Immature natural killer cell (primary cell): ENCODE data around the gene IL6ST. TPM values are rescaled to one million over a fixed set of nuclear protein-coding genes. Genes with fewer than 3 reads are reported as not detected.

Experiments used
- DNase-seq, 3 donors: peaks; one replicate each; pipeline ENCODE4 v3.0.0; 2022; ENCODE audit warnings: mixed read lengths in 1 of 3
- H3K27ac Mint-ChIP-seq, 6 donors: one replicate each; pipeline ENCODE4 v1.8.0; 2020; ENCODE audit warnings: mixed read lengths in 6 of 6, mild to moderate bottlenecking in 5 of 6, inconsistent platforms in 4 of 6, moderate library complexity in 3 of 6
- H3K27me3 Mint-ChIP-seq, 3 donors: one replicate each; pipeline ENCODE4 v1.8.0; 2020 to 2021; ENCODE audit warnings: low read depth in 3 of 3, mild to moderate bottlenecking in 3 of 3, mixed read lengths in 3 of 3, moderate library complexity in 3 of 3, inconsistent platforms in 1 of 3
- H3K36me3 Mint-ChIP-seq, 3 donors: one replicate each; pipeline ENCODE4 v1.8.0; 2020; ENCODE audit warnings: mixed read lengths in 3 of 3, inconsistent platforms in 2 of 3, mild to moderate bottlenecking in 2 of 3
- H3K4me1 Mint-ChIP-seq, 2 donors: one replicate each; pipeline ENCODE4 v1.8.0; 2020; ENCODE audit warnings: inconsistent platforms in 2 of 2, mild to moderate bottlenecking in 2 of 2, mixed read lengths in 2 of 2, moderate library complexity in 1 of 2
- H3K4me3 Mint-ChIP-seq, 5 donors: one replicate each; pipeline ENCODE4 v1.8.0; 2020; ENCODE audit warnings: mild to moderate bottlenecking in 5 of 5, mixed read lengths in 5 of 5, inconsistent platforms in 3 of 5, moderate library complexity in 3 of 5
- H3K9me3 Mint-ChIP-seq, 6 donors: one replicate each; pipeline ENCODE4 v1.8.0; 2020; ENCODE audit warnings: mild to moderate bottlenecking in 6 of 6, mixed read lengths in 6 of 6, inconsistent platforms in 4 of 6, moderate library complexity in 3 of 6
- polyA plus RNA-seq, 3 donors: library from polyadenylated mRNA; unstranded; fragments of 300-500 nt; fragmentation: Illumina TruSeq; gene quantifications; one replicate each; pipeline ENCODE4 v1.2.3, GENCODE V29; 2021

IL6ST gene
- polyA plus RNA-seq, 3 donors from 2014 or later = 3.2 to 8.2 (median 4.7) TPM

DNA sequence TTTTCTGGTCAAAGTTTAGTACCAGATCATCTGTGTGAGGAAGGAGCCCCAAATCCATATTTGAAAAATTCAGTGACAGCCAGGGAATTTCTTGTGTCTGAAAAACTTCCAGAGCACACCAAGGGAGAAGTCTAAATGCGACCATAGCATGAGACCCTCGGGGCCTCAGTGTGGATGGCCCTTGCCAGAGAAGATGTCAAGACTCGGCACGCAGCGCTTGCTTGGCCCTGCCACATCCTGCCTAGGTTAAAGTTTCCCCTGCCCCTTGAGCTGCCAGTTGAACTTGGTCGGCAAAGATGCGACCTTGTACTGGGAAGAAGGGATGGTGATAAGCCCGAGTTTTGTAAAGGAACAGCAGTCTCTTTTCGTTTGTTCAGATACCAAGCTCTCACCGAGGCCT is 77.8 kb downstream of the IL6ST start:
- Mint-ChIP-seq H3K4me3 (no peak overlapping the region), H3K27ac (no peak overlapping the region), H3K36me3 (no peaks in the 10 kb centered on the region), H3K9me3 (no peaks in the 10 kb centered on the region), H3K27me3 (peaks cover 0 to 4% (median 3%) of the 10 kb centered on the region in 3 donors), H3K4me1 (peaks cover 0 to 5% of the 10 kb centered on the region in 2 donors)
- no peak for DNase-seq

DNA sequence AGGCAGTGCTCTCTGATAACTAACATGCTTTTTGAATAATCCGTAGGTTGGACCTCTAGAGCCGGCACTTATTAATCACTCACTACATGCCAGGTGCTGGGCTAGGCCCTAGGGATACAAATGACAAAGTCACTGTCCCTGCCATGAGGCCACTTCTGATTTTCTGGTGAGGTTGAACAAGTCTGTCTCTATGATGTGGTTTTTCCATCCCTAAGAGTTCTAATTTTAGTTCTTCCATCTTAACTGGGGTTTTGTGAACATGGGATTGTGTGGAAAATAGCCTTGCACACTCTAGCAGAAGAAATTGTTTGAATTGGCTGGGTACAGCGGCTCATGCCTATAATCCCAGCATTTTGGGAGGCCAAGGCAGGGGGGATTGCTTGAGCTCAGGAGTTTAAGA is 79.0 kb downstream of the IL6ST start:
- Mint-ChIP-seq H3K4me3 (no peak overlapping the region), H3K9me3 (no peaks in the 10 kb centered on the region), H3K27ac (no peak overlapping the region), H3K27me3 (peaks cover 0 to 4% (median 3%) of the 10 kb centered on the region in 3 donors), H3K36me3 (no peaks in the 10 kb centered on the region), H3K4me1 (peaks cover 0 to 5% of the 10 kb centered on the region in 2 donors)
- no peak for DNase-seq

DNA sequence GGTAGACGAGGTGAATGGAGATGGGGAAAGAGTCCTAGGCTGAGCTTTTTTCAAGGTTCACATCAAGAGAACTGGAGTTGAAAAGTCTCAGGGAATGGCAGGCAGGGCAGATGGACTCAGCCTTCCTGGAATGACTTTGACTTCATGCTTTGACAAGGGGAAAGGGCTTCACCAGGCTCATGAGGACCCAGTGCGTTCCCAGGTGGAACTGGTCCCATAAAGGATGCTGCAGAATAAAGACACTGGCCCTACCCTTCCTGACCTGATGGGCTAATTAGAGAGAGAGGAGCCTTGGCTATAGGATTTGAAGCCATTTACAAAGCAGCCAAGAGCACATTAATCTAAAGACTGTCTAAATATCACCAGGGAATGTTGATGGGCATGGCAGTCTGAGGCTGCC is 79.8 kb downstream of the IL6ST start:
- Mint-ChIP-seq H3K4me1 (peaks cover 0 to 5% of the 10 kb centered on the region in 2 donors), H3K4me3 (no peak overlapping the region), H3K9me3 (no peaks in the 10 kb centered on the region), H3K27ac (no peak overlapping the region), H3K27me3 (peaks cover 0 to 2% (median 1%) of the 10 kb centered on the region in 3 donors), H3K36me3 (no peaks in the 10 kb centered on the region)
- DNase-seq = no peak

DNA sequence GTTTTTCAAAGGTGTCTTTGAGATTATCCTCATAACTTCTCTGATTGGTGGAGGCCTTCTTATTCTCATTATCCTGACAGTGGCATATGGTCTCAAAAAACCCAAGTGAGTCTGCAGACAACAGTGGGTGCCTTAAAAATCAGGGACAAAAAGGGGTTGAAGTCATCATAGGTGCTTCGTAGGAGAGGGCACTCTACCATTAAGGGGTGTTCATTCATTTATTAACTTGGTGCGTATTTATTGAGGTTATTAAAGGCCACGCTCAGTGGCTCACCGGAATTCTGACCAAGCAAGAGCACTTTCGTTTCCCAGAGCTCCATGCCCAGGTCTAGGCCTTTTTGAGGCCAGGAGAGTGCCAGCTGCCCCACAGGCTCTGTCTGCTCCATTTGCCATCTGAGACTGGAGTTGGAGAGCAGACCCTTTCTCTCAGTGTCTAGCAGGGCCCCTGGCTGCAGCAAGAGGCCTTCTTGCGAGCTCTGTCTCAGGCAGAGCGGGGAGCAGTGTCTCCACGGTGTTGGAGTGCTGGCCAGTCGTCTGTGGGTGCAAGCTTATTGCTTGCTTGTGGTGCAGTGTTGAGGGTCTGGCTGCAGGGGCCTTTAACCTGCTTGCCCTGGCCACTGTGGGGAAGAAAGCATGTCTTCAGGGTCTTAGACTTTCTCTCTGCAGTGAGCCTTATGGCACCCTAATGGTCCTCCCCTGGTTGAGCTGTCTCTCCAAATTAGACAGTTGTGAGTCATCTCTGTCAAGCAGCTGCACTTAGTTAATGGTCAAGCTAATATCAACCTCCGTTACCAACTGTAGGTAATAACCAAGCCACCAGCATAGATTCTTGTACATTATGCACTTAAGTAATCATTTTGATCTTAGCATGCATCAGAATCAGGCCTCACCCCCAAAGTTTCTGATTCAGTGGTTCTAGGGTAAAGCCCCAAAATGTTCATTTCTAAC is 81.0 kb downstream of the IL6ST start:
- Mint-ChIP-seq H3K4me1 (no peaks in the 10 kb centered on the region), H3K27ac (no peak overlapping the region), H3K4me3 (no peak overlapping the region), H3K27me3 (peaks cover 0 to 5% (median 1%) of the 10 kb centered on the region in 3 donors), H3K36me3 (no peaks in the 10 kb centered on the region), H3K9me3 (no peaks in the 10 kb centered on the region)
- DNase-seq = no peak

DNA sequence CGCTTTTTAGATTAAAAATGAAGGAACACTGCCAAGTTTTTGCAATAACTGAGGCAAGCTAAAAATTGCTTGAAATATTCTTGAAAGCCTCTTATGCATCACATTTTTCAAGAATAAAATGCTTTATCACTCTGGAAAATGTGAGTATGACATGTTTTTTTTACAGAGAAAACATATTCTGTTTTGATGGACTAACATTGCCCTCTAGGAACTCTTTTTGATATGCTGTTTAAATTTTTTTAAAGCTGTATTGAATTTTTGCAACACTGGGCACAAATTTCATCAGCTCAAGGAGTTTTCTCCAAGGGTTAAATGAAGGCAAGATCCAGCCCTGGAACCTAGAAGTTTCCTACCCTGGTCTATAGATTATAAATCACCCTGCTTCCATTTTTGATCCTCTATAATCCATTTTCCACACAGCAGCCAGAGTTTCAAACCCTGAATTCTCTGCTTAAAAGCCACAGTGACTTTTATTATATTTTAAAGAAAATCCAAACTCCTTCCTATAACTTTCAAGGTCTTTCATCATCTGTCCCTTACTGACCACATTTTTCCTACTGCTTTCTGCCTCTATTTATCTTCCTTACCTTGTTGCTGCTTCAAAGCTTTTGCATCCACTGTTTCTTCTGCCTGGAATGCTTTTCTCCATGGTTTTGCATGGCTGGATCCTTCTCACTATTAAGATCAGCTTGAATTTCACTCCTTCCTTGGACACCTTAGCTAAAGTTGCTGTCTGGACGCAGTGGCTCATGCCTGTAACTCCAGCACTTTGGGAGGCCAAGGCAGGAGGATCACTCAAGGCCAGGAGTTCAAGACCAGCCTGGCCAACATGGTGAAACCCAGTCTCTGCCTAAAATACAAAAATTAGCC is 82.7 kb downstream of the IL6ST start:
- no peaks in the 10 kb centered on the region for H3K9me3 Mint-ChIP-seq
- peaks cover 0 to 5% (median 5%) of the 10 kb centered on the region in 3 donors for H3K27me3 Mint-ChIP-seq
- no peaks in the 10 kb centered on the region for H3K4me1 Mint-ChIP-seq
- H3K4me3 Mint-ChIP-seq = no peak overlapping the region
- H3K27ac Mint-ChIP-seq = no peak overlapping the region
- no peaks in the 10 kb centered on the region for H3K36me3 Mint-ChIP-seq
- DNase-seq = no peak

DNA sequence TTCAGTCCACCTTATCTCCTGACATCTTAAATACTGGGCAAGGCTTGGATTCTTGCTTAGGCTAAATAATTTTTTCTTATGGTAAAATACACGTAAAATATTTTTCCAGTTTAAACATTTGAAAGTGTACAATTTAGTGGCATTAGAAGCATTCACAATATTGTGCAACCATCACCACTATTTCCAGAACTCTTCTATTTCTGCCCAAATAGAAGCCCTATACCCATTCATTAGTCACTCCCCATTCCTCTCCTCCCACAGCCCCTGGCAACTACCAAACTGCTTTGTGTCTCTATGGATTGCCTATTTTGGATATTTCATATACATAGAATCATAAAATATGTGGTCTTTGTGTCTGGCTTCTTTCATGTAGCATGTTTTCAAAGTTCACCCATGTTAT is 86.0 kb downstream of the IL6ST start:
- H3K27ac Mint-ChIP-seq = no peak overlapping the region
- H3K27me3 Mint-ChIP-seq = peaks cover 4 to 5% (median 5%) of the 10 kb centered on the region in 3 donors
- no peak for DNase-seq
- no peaks in the 10 kb centered on the region for H3K36me3 Mint-ChIP-seq
- H3K9me3 Mint-ChIP-seq = no peaks in the 10 kb centered on the region
- no peak overlapping the region for H3K4me3 Mint-ChIP-seq
- peaks cover 3 to 4% of the 10 kb centered on the region in 2 donors for H3K4me1 Mint-ChIP-seq

DNA sequence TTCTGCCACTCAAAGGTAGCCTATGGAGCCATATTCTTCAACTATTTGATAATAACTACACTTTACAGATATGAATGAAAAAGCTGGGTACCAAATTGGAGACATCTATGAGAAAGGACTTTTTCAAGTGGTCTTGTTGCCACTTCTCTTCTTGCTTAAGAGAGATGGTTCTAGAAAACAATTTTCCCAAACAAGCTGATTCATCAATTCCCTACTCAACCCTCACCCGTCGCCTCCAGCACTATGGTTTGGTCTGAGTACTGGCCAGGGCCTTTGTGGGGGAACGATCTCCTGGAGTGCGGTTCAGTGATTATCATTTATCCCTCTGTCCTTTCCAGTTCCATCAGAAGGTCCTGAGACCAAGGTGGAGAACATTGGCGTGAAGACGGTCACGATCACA is 86.8 kb downstream of the IL6ST start:
- no peak for DNase-seq
- H3K36me3 Mint-ChIP-seq = no peaks in the 10 kb centered on the region
- H3K27me3 Mint-ChIP-seq = peaks cover 5% of the 10 kb centered on the region in 3 donors
- no peak overlapping the region for H3K4me3 Mint-ChIP-seq
- no peaks in the 10 kb centered on the region for H3K9me3 Mint-ChIP-seq
- peaks cover 10 to 12% of the 10 kb centered on the region in 2 donors for H3K4me1 Mint-ChIP-seq
- H3K27ac Mint-ChIP-seq = no peak overlapping the region

DNA sequence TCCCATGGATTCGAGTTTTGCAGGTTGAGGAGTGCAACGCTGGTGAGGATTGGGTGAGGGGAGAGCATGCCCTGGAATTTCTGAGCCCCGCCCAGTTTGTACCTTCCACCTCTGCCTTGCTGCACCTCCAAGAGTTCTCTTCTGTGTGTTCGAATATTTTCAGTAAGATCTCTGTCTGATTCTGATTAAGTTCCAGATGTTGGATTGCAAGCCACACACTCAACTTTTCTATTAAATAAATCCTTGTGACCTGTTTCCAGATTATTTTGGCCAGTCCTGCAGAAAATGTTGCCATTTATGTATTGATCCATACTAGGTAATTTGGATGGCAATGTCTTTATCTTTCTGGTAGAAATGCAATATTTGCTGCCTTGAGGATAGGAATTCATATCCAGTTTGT is 89.5 kb downstream of the IL6ST start:
- Mint-ChIP-seq H3K36me3 (no peaks in the 10 kb centered on the region), H3K4me1 (peaks cover 13 to 19% of the 10 kb centered on the region in 2 donors), H3K27ac (no peak overlapping the region), H3K4me3 (no peak overlapping the region), H3K9me3 (no peaks in the 10 kb centered on the region), H3K27me3 (peaks cover 6 to 7% (median 7%) of the 10 kb centered on the region in 3 donors)
- DNase-seq = no peak

DNA sequence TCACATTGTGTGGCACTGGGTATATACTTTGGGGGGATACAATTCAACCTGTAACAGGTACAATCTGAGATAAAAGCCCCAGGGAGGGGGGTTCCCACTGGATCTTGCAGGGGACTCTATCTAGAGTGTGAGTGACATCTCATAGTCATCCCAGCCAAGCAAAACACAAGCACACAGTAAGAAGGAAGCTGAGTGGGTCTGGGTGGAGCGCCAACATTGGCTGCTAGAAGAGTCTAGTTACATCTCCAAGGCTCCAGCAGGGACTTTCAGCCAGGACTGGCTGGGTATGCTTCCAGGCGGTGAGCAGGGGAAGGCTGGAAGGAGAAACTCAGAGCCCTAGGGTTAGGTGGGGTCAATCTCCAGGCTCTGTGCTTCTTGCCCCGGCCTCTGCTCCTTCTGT is 90.6 kb downstream of the IL6ST start:
- Mint-ChIP-seq H3K27me3 (peaks cover 6 to 7% (median 6%) of the 10 kb centered on the region in 3 donors), H3K9me3 (no peaks in the 10 kb centered on the region), H3K27ac (no peak overlapping the region), H3K4me1 (peaks cover 13 to 19% of the 10 kb centered on the region in 2 donors), H3K4me3 (no peak overlapping the region), H3K36me3 (no peaks in the 10 kb centered on the region)
- DNase-seq = no peak

DNA sequence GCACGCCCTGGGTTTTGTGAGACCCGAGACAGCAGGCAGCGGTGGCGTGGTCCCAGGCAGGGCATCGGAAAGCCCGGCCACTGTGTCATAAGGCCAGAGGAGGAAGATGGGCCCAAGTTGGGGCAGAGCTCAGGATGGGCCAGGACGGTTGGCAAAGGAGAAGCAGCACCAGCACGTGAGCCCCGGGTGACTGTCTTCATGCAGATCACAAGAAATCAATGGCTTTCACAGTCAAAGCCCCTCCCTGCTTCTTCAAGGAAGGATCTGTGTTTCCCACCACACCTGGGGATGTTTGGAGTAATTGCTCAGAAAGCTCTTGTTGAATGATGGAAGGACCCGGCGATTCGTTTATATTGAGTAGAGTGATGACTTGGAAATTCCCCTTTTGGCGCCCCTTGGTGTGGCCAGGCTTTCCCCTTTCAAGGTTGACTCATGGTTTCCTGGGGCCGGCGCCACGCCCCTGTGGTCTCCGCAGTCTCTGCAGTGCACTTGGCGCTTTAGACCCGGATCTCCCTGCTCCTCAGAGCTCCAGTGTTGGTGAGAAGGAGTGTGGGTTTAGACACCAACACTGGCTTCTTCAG is 91.6 kb downstream of the IL6ST start:
- Mint-ChIP-seq H3K4me3 (peak overlapping the region in 2 of 5 donors; percentile 13 to 33), H3K27ac (no peak overlapping the region), H3K36me3 (no peaks in the 10 kb centered on the region), H3K4me1 (peaks cover 13 to 19% of the 10 kb centered on the region in 2 donors), H3K9me3 (no peaks in the 10 kb centered on the region), H3K27me3 (peaks cover 2 to 7% (median 6%) of the 10 kb centered on the region in 3 donors)
- peak; percentile 27 to 53 (median 53) for DNase-seq

DNA sequence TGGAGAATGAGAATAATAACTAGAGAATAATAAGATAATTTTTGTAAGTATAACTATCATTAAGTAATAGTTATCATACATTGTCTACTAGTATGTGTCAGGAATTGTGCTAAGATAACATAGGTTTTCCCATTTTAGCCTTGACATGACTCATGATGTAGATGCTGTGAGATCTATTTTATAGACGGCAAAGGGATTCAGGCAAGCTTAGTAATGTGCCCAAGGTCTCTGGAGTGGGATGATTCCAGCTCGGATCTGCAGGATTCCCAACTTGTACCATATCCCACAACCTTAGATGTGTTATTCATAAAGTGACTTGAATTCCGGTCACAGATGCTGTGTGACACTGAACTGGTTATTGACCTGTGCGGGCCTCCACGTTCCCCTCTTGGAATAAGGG is 92.1 kb downstream of the IL6ST start:
- Mint-ChIP-seq H3K27me3 (peaks cover 2 to 7% (median 6%) of the 10 kb centered on the region in 3 donors), H3K36me3 (no peaks in the 10 kb centered on the region), H3K4me3 (peak overlapping the region in 1 of 5 donors; percentile 33), H3K4me1 (peaks cover 16 to 23% of the 10 kb centered on the region in 2 donors), H3K27ac (no peak overlapping the region), H3K9me3 (no peaks in the 10 kb centered on the region)
- DNase-seq = no peak

DNA sequence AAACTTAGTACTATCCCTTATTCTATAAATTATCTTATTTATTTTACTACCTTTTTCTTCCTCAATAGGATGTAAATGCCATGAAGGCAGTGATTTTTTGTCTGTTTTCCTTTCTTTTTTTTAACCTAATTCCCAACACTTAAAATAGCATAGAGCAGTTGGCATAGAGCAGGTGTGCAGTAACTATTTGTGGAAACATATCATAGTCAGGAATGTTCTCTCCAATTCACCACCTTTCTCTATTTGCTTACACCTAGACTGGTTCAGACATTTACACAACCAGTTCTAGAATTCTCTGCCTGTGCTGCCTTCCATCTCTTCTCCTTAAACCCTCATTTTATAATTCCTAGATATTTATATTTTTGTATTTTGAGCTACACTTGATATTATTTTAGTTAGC is 94.0 kb downstream of the IL6ST start:
- H3K36me3 Mint-ChIP-seq = no peaks in the 10 kb centered on the region
- peaks cover 7 to 10% (median 8%) of the 10 kb centered on the region in 3 donors for H3K27me3 Mint-ChIP-seq
- H3K4me3 Mint-ChIP-seq = no peak overlapping the region
- peaks cover 23 to 33% of the 10 kb centered on the region in 2 donors for H3K4me1 Mint-ChIP-seq
- no peaks in the 10 kb centered on the region for H3K9me3 Mint-ChIP-seq
- no peak overlapping the region for H3K27ac Mint-ChIP-seq
- no peak for DNase-seq

DNA sequence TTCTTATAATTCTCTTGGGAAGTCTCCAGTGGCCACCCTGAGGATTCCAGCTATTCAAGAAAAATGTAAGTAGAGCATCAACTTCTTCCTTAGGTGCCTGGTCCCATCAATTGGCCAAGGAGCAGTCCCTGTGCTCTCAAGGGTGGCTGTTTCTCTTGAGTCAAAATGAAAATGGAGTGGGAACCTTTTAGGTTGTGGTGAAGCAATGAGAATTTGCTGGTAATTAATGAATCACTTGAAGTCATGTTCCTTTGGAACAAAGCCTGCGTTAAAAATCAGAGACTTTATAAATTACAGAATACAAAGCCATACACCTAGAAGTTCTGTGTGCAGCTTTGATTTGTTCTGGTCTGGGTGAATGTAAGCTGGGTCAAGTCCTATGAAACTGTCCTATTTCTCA is 94.7 kb downstream of the IL6ST start:
- peaks cover 6 to 8% (median 7%) of the 10 kb centered on the region in 3 donors for H3K27me3 Mint-ChIP-seq
- no peak overlapping the region for H3K4me3 Mint-ChIP-seq
- no peaks in the 10 kb centered on the region for H3K9me3 Mint-ChIP-seq
- H3K4me1 Mint-ChIP-seq = peaks cover 23 to 33% of the 10 kb centered on the region in 2 donors
- DNase-seq = no peak
- H3K27ac Mint-ChIP-seq = no peak overlapping the region
- no peaks in the 10 kb centered on the region for H3K36me3 Mint-ChIP-seq
